ENCODE measurements around the gene OSBPL6. TPM values are rescaled to one million over a fixed set of nuclear protein-coding genes. Genes with fewer than 3 reads are reported as not detected.

OSBPL6 gene
- total RNA-seq, 4 donors from 2014 or later = 1.5 to 4.0 (median 3.1) TPM

DNA sequence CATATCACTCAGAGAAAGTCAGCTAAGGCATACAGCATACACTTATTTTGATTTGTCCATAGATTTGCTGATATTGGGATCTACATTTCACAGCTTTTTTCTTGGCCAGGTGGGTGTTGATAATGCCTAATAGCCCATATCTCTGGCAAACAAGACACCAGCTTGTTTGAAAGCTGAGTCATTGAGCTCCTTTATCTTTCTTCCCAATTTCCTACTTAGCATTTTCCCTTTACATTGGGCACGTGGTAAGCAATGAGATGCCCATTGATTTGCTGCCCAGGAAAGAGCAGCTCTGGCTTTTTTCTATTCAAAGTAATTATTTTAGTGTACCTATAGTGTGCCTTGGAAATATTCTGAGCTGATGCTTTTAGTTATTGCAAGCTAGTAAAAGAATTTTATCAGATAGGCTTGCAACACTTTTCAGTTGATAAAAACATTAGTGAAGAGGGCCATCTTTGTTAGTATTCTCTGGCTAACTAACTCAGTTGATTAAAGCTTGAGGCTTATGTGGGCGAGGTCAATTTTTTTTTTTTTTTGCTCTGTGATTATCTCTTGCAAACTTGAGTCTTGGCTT, 79.6 kb downstream of the OSBPL6 start:
- no peaks in the 10 kb centered on the region for H3K36me3 ChIP-seq
- H3K4me1 ChIP-seq = peaks cover 0 to 29% (median 3%) of the 10 kb centered on the region in 3 donors
- no peaks in the 10 kb centered on the region for H3K27me3 ChIP-seq
- no peak overlapping the region for H3K27ac ChIP-seq
- 64 to 79% methylated on average over 2 of the region's 2 CpGs for WGBS, 2 donors (ENCODE audit: low coverage in 1 of 2)
- no peak for ATAC-seq
- H3K9me3 ChIP-seq = no peaks in the 10 kb centered on the region
- no peak overlapping the region for H3K4me3 ChIP-seq
- TF ChIP-seq CTCF (IDR thresholded peaks at IDR 0.05) (no peak), POLR2A (IDR thresholded peaks at IDR 0.05) (no peak), POLR2AphosphoS5 (IDR thresholded peaks at IDR 0.05) (no peak), EP300 (IDR thresholded peaks at IDR 0.05) (no peak)

GRCh38 chr2:178275600-178275999, 81.3 kb downstream of the OSBPL6 start:
- peaks cover 0 to 29% (median 3%) of the 10 kb centered on the region in 3 donors for H3K4me1 ChIP-seq
- H3K4me3 ChIP-seq = no peak overlapping the region
- H3K27ac ChIP-seq = no peak overlapping the region
- ATAC-seq = no peak
- no peaks in the 10 kb centered on the region for H3K36me3 ChIP-seq
- no peaks in the 10 kb centered on the region for H3K9me3 ChIP-seq
- H3K27me3 ChIP-seq = no peaks in the 10 kb centered on the region
- 80 to 82% methylated on average over 2 to 5 of the region's 5 CpGs for WGBS, 2 donors (ENCODE audit: low coverage in 1 of 2)
- TF ChIP-seq POLR2A (IDR thresholded peaks at IDR 0.05) (no peak), EP300 (IDR thresholded peaks at IDR 0.05) (no peak), POLR2AphosphoS5 (IDR thresholded peaks at IDR 0.05) (no peak), CTCF (IDR thresholded peaks at IDR 0.05) (no peak)

GRCh38 chr2:178277741-178278197, 83.5 kb downstream of the OSBPL6 start:
- no peak for ATAC-seq

DNA sequence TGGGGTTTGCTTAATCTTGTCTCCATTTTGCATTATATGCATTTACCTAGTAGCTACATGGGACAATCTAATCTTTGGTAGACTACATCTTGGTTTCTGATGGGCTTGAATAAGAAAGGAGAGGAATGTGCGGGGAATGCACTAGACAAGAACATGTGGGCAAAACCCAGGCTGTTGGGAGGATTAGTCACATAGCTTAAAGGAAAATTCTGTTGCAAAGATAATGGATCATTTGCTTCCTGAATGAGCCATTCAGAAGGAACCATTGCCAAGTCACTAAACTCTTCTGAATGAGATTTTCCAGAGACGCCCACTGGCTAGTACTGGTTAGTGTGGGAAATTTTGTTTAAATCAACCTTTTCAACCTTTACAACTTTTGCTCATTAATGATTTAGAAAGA, 84.8 kb downstream of the OSBPL6 start:
- Histone ChIP-seq H3K27me3 (no peaks in the 10 kb centered on the region), H3K27ac (no peak overlapping the region), H3K9me3 (no peaks in the 10 kb centered on the region), H3K4me1 (no peaks in the 10 kb centered on the region), H3K36me3 (no peaks in the 10 kb centered on the region), H3K4me3 (no peak overlapping the region)
- 46 to 63% methylated on average over 2 of the region's 2 CpGs for WGBS, 2 donors (ENCODE audit: low coverage in 1 of 2)
- no peak for ATAC-seq
- TF ChIP-seq POLR2AphosphoS5 (IDR thresholded peaks at IDR 0.05) (no peak), POLR2A (IDR thresholded peaks at IDR 0.05) (no peak), EP300 (IDR thresholded peaks at IDR 0.05) (no peak), CTCF (IDR thresholded peaks at IDR 0.05) (no peak)

More at GRCh38 chr2:178277741-178278197, 83.5 kb downstream of the OSBPL6 start:
- Histone ChIP-seq H3K27me3 (no peaks in the 10 kb centered on the region), H3K36me3 (no peaks in the 10 kb centered on the region), H3K9me3 (no peaks in the 10 kb centered on the region), H3K4me3 (no peak overlapping the region), H3K4me1 (peaks cover 0 to 12% (median 0%) of the 10 kb centered on the region in 3 donors), H3K27ac (no peak overlapping the region)
- 58 to 70% methylated on average over 5 to 6 of the region's 6 CpGs for WGBS, 2 donors (ENCODE audit: low coverage in 1 of 2)
- TF ChIP-seq CTCF (IDR thresholded peaks at IDR 0.05) = no peak
- no peak for TF ChIP-seq EP300 (IDR thresholded peaks at IDR 0.05)
- TF ChIP-seq POLR2AphosphoS5 (IDR thresholded peaks at IDR 0.05) = no peak
- no peak for TF ChIP-seq POLR2A (IDR thresholded peaks at IDR 0.05)

- no peaks in the 10 kb centered on the region for H3K27me3 ChIP-seq
- no peak for ATAC-seq
- no peak for TF ChIP-seq CTCF (IDR thresholded peaks at IDR 0.05)
- TF ChIP-seq POLR2AphosphoS5 (IDR thresholded peaks at IDR 0.05) = no peak
- no peak for TF ChIP-seq EP300 (IDR thresholded peaks at IDR 0.05)
- TF ChIP-seq POLR2A (IDR thresholded peaks at IDR 0.05) = no peak
Observed at GRCh38 chr2:178279636-178280035, 85.3 kb downstream of the OSBPL6 start.

More at GRCh38 chr2:178279636-178280035, 85.3 kb downstream of the OSBPL6 start:
- no peaks in the 10 kb centered on the region for H3K9me3 ChIP-seq
- no peak overlapping the region for H3K4me3 ChIP-seq
- H3K4me1 ChIP-seq = no peaks in the 10 kb centered on the region
- no peaks in the 10 kb centered on the region for H3K36me3 ChIP-seq
- no peak overlapping the region for H3K27ac ChIP-seq
- 90 to 100% methylated on average over 6 to 10 of the region's 10 CpGs for WGBS, 2 donors (ENCODE audit: low coverage in 1 of 2)

All from gastroesophageal sphincter (tissue), 4 donors.